Lung (tissue), 12 donors: ENCODE data around the gene SLC2A8. TPM values are rescaled to one million over a fixed set of nuclear protein-coding genes. Genes with fewer than 3 reads are reported as not detected.

Experiments
- ATAC-seq: fragments of 200-7000 bp; cut with Tn5 transposase; one replicate; pipeline ENCODE4 v1.9.1; 2020; ENCODE audit warnings: moderate number of reproducible peaks; ENCODE audit not compliant: insufficient read depth, low FRiP score
- DNase-seq, 3 donors: peaks; one replicate each; pipeline ENCODE4 v3.0.0-alpha.2; 2013 to 2017
- H3K27ac ChIP-seq, 2 donors: one replicate each; pipeline ENCODE4 v1.5.1; 2013; ENCODE audit warnings: mild to moderate bottlenecking in 2 of 2, moderate library complexity in 2 of 2, control low read depth in 1 of 2, inconsistent platforms in 1 of 2, low read depth in 1 of 2, low read length in 1 of 2
- H3K27me3 ChIP-seq, 3 donors: one replicate each; pipeline ENCODE4 v1.5.1; 2013; ENCODE audit warnings: low read length in 2 of 3; ENCODE audit not compliant: control insufficient read depth in 3 of 3, insufficient read depth in 3 of 3
- H3K36me3 ChIP-seq, 4 donors: one replicate each; pipeline ENCODE4 v1.5.1; 2013; ENCODE audit warnings: low read length in 4 of 4, mild to moderate bottlenecking in 1 of 4, moderate library complexity in 1 of 4; ENCODE audit not compliant: control insufficient read depth in 4 of 4, insufficient read depth in 4 of 4
- H3K4me1 ChIP-seq, 5 donors: one replicate each; pipeline ENCODE4 v1.5.1; 2013; ENCODE audit warnings: low read length in 5 of 5, mild to moderate bottlenecking in 2 of 5, moderate library complexity in 1 of 5; ENCODE audit not compliant: control insufficient read depth in 5 of 5, insufficient read depth in 5 of 5
- H3K4me3 ChIP-seq: one replicate; pipeline ENCODE4 v1.5.1; 2013; ENCODE audit warnings: mild to moderate bottlenecking, control low read depth, moderate library complexity
- H3K9ac ChIP-seq, 2 donors: one replicate each; pipeline ENCODE4 v1.5.1; 2013; ENCODE audit warnings: low read length in 2 of 2, control low read depth in 1 of 2; ENCODE audit not compliant: insufficient read depth in 1 of 2
- H3K9me3 ChIP-seq, 4 donors: one replicate each; pipeline ENCODE4 v1.5.1; 2013; ENCODE audit warnings: low read length in 3 of 4, mild to moderate bottlenecking in 1 of 4, moderate library complexity in 1 of 4; ENCODE audit not compliant: control insufficient read depth in 4 of 4, insufficient read depth in 3 of 4
- CTCF ChIP-seq: IDR thresholded peaks from 2 replicates; pipeline ENCODE4 v1.5.1; 2012; ENCODE audit warnings: mild to moderate bottlenecking; ENCODE audit errors: control extremely low read depth, extremely low read depth
- WGBS, 2 donors: extraction: QIAGEN DNeasy Blood & Tissue Kit; methylation state at CpG; one replicate each; pipeline ENCODE4 v1.1.7; 2013; 5-methylcytosine and 5-hydroxymethylcytosine counted together
- polyA plus RNA-seq, 2 donors: library from polyadenylated mRNA; stranded (reverse); fragments of 200-250 nt; gene quantifications; one replicate each; pipeline ENCODE4 v1.2.1, GENCODE V29; 2013
- total RNA-seq, 2 donors: library from RNA; depleted of rRNA in 1 of 2; stranded (reverse); fragments of >200 nt in 1 of 2; gene quantifications; one replicate each; pipeline ENCODE4 v1.2.1, GENCODE V29; 2014 to 2021
- donor health status: control.
- donor health status: control.
- donor health status: Bipolar disorder and iron deficiency.
- donor health status: healthy.
- donor health status: DM: yes; HTN: yes; CAD: no.

The SLC2A8 gene
- total and polyA plus RNA-seq, 4 donors: 8.9 to 18.8 (median 16.3) TPM

DNA sequence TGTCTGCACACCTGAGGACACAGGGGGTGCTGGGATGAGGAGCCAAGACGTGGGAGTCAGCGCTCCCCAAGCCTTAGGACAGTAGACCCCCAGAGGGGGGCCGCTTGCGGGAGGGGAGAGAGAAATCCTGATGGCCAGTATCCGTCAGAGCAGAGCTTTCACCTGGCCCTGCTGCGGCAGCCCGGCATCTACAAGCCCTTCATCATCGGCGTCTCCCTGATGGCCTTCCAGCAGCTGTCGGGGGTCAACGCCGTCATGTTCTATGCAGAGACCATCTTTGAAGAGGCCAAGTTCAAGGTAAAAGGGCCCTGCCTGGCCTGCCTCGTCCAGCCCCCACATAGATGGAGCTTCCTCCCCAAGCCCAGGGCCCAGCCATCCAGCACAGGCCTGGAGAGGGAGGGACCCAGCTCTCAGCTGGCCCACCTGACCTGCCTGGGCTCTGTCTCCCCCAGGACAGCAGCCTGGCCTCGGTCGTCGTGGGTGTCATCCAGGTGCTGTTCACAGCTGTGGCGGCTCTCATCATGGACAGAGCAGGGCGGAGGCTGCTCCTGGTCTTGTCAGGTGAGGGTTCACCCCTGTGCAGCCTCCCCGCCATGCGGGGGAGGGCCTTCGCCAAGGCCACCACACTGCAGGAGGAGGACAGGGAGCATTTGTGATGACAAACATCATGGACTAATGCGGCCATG, 6.7 kb downstream of the SLC2A8 start:
- TF ChIP-seq CTCF: no peak
- Histone ChIP-seq H3K27me3 (no peaks in the 10 kb centered on the region), H3K4me3 (no peak overlapping the region), H3K4me1 (peaks cover 0 to 3% (median under 1%) of the 10 kb centered on the region in 5 donors), H3K9ac (no peak overlapping the region), H3K9me3 (no peaks in the 10 kb centered on the region), H3K27ac (no peak overlapping the region), H3K36me3 (peaks cover 0 to 38% (median 22%) of the 10 kb centered on the region in 4 donors)
- DNase-seq (no peak), ATAC-seq (no peak)
- WGBS, 2 donors: 88 to 96% methylated on average over 21 to 22 of the region's 22 CpGs

- no peak for DNase-seq
- peaks cover 0 to 38% (median 22%) of the 10 kb centered on the region in 4 donors for H3K36me3 ChIP-seq
- H3K27ac ChIP-seq: no peak overlapping the region
- WGBS, 2 donors: 95 to 96% methylated on average over 21 to 23 of the region's 23 CpGs
- no peak overlapping the region for H3K4me3 ChIP-seq
- no peaks in the 10 kb centered on the region for H3K27me3 ChIP-seq
- peaks cover 0 to 3% (median 0%) of the 10 kb centered on the region in 5 donors for H3K4me1 ChIP-seq
- no peaks in the 10 kb centered on the region for H3K9me3 ChIP-seq
- no peak overlapping the region for H3K9ac ChIP-seq
- ATAC-seq: no peak
- TF ChIP-seq CTCF: no peak
These were observed 7.7 kb downstream of the SLC2A8 start for GRCh38 chr9:127404631-127405030.

- Histone ChIP-seq H3K36me3 (peaks cover 0 to 38% (median 22%) of the 10 kb centered on the region in 4 donors), H3K9ac (no peak overlapping the region), H3K4me3 (no peak overlapping the region), H3K9me3 (no peaks in the 10 kb centered on the region), H3K27me3 (no peaks in the 10 kb centered on the region), H3K27ac (no peak overlapping the region), H3K4me1 (peaks cover 0 to 3% (median 0%) of the 10 kb centered on the region in 5 donors)
- WGBS, 2 donors: 91 to 96% methylated on average over 20 of the region's 20 CpGs
- no peak for DNase-seq
- no peak for TF ChIP-seq CTCF
- ATAC-seq: no peak
These were observed 8.6 kb downstream of the SLC2A8 start for GRCh38 chr9:127405344-127406125.
